Activated B cell treated with CpG ODN at 0.5 μM for 24 hours (primary cell): ENCODE measurements around the gene GARNL3. TPM values are rescaled to one million over a fixed set of nuclear protein-coding genes. Genes with fewer than 3 reads are reported as not detected.

Source experiments
- ATAC-seq: fragments of 200-7000 bp; cut with Tn5 transposase; one replicate; pipeline ENCODE4 v1.10.0; 2021; ENCODE audit warnings: low read depth, mild to moderate bottlenecking, moderate library complexity
- CTCF ChIA-PET: fragments of 350-600 bp; sonication (Branson Sonifier 250); formaldehyde crosslinking; loops from one replicate; lab custom pipeline; 2021; ENCODE audit warnings: antibody characterized with exemption; lab: Charles Lee
- POLR2A ChIA-PET: fragments of 350-600 bp; sonication (Branson Sonifier 250); formaldehyde crosslinking; loops from one replicate; lab custom pipeline; 2021; ENCODE audit warnings: antibody characterized with exemption; lab: Charles Lee
- DNase-seq: peaks from one replicate; pipeline ENCODE4 v3.0.0; 2022
- H3K27ac Mint-ChIP-seq: one replicate; pipeline ENCODE4 v1.8.0; 2020; ENCODE audit warnings: mixed read lengths
- H3K27me3 Mint-ChIP-seq: one replicate; pipeline ENCODE4 v1.8.0; 2021; ENCODE audit warnings: mixed read lengths
- H3K36me3 Mint-ChIP-seq: one replicate; pipeline ENCODE4 v1.8.0; 2021; ENCODE audit warnings: low read depth, mixed read lengths
- H3K4me1 Mint-ChIP-seq: one replicate; pipeline ENCODE4 v1.8.0; 2021; ENCODE audit warnings: mixed read lengths
- H3K4me3 Mint-ChIP-seq: one replicate; pipeline ENCODE4 v1.8.0; 2020; ENCODE audit warnings: mild to moderate bottlenecking, mixed read lengths
- H3K9me3 Mint-ChIP-seq: one replicate; pipeline ENCODE4 v1.8.0; 2020; ENCODE audit warnings: mixed read lengths
- CTCF ChIP-seq: fragments of 200-600 bp; IDR thresholded peaks from one replicate; pipeline ENCODE4 v1.8.0; 2022; ENCODE audit warnings: antibody characterized with exemption, mild to moderate bottlenecking
- intact Hi-C: fragments of 100-400 bp; cut with micrococcal nuclease; formaldehyde crosslinking; loops from one replicate; pipeline ENCODE4 v1.15.1; 2024
- total RNA-seq: library from RNA; stranded (reverse); gene quantifications from 2 replicates; pipeline ENCODE4 v1.2.3, GENCODE V29; 2022

The GARNL3 gene
- total RNA-seq, 1 donor from 2014 or later = 10.4 TPM

GRCh38 chr9:127281891-127282290 is 17.3 kb downstream of the GARNL3 start:
- ChIA-PET POLR2A (no interaction called here), CTCF (no interaction called here)
- peaks cover 24% of the 10 kb centered on the region for H3K4me1 Mint-ChIP-seq
- peaks cover 7% of the 10 kb centered on the region for H3K9me3 Mint-ChIP-seq
- no peak overlapping the region for H3K4me3 Mint-ChIP-seq
- H3K27me3 Mint-ChIP-seq = no peaks in the 10 kb centered on the region
- no peak overlapping the region for H3K27ac Mint-ChIP-seq
- H3K36me3 Mint-ChIP-seq = no peaks in the 10 kb centered on the region
- DNase-seq (no peak), ATAC-seq (no peak)
- intact Hi-C loops = no loop called here
- no peak for TF ChIP-seq CTCF

GRCh38 chr9:127282611-127283010 is 18.0 kb downstream of the GARNL3 start:
- H3K4me3 Mint-ChIP-seq = no peak overlapping the region
- H3K36me3 Mint-ChIP-seq = no peaks in the 10 kb centered on the region
- TF ChIP-seq CTCF = no peak
- ATAC-seq (no peak), DNase-seq (no peak)
- intact Hi-C loops = no loop called here
- ChIA-PET CTCF (no interaction called here), POLR2A (no interaction called here)
- H3K9me3 Mint-ChIP-seq = peaks cover 7% of the 10 kb centered on the region
- no peaks in the 10 kb centered on the region for H3K27me3 Mint-ChIP-seq
- peaks cover 17% of the 10 kb centered on the region for H3K4me1 Mint-ChIP-seq
- no peak overlapping the region for H3K27ac Mint-ChIP-seq

GRCh38 chr9:127283135-127283534 is 18.6 kb downstream of the GARNL3 start:
- H3K4me3 Mint-ChIP-seq = no peak overlapping the region
- no peak for DNase-seq
- CTCF ChIA-PET = no interaction called here
- peaks cover 7% of the 10 kb centered on the region for H3K9me3 Mint-ChIP-seq
- ATAC-seq = no peak
- H3K4me1 Mint-ChIP-seq = peaks cover 15% of the 10 kb centered on the region
- no peaks in the 10 kb centered on the region for H3K27me3 Mint-ChIP-seq
- H3K27ac Mint-ChIP-seq = no peak overlapping the region
- no peaks in the 10 kb centered on the region for H3K36me3 Mint-ChIP-seq
- POLR2A ChIA-PET = no interaction called here
- no peak for TF ChIP-seq CTCF
- intact Hi-C loops = no loop called here

- no peak for DNase-seq
- no peak overlapping the region for H3K4me3 Mint-ChIP-seq
- intact Hi-C loops = no loop called here
- no peak overlapping the region for H3K27ac Mint-ChIP-seq
- ChIA-PET POLR2A (no interaction called here), CTCF (interaction anchor here (0.6 to 1.0 kb wide), 2 partner anchors 9 to 113 kb away, joined by 3 read pairs; partner anchors contain the start of gene SLC2A8)
- H3K36me3 Mint-ChIP-seq = no peaks in the 10 kb centered on the region
- TF ChIP-seq CTCF = no peak
- ATAC-seq = no peak
- H3K27me3 Mint-ChIP-seq = no peaks in the 10 kb centered on the region
- H3K4me1 Mint-ChIP-seq = peaks cover 11% of the 10 kb centered on the region
- H3K9me3 Mint-ChIP-seq = no peaks in the 10 kb centered on the region
These were observed 19.4 kb downstream of the GARNL3 start for GRCh38 chr9:127283917-127284497.

- DNase-seq (no peak), ATAC-seq (no peak)
- H3K4me1 Mint-ChIP-seq = peaks cover 11% of the 10 kb centered on the region
- H3K9me3 Mint-ChIP-seq = no peaks in the 10 kb centered on the region
- intact Hi-C loops = no loop called here
- H3K36me3 Mint-ChIP-seq = no peaks in the 10 kb centered on the region
- TF ChIP-seq CTCF = no peak
- POLR2A ChIA-PET = no interaction called here
- CTCF ChIA-PET = no interaction called here
- no peak overlapping the region for H3K4me3 Mint-ChIP-seq
- H3K27ac Mint-ChIP-seq = no peak overlapping the region
- no peaks in the 10 kb centered on the region for H3K27me3 Mint-ChIP-seq
These were observed 21.4 kb downstream of the GARNL3 start for GRCh38 chr9:127285965-127286364.
